ENCODE results near the gene SPRY4.
"Not testable (repeated sequence)": the region's sequence is repeated elsewhere in the genome, so short reads cannot be mapped to it uniquely, and the experiment has no call there.

Gene SPRY4

DNA sequence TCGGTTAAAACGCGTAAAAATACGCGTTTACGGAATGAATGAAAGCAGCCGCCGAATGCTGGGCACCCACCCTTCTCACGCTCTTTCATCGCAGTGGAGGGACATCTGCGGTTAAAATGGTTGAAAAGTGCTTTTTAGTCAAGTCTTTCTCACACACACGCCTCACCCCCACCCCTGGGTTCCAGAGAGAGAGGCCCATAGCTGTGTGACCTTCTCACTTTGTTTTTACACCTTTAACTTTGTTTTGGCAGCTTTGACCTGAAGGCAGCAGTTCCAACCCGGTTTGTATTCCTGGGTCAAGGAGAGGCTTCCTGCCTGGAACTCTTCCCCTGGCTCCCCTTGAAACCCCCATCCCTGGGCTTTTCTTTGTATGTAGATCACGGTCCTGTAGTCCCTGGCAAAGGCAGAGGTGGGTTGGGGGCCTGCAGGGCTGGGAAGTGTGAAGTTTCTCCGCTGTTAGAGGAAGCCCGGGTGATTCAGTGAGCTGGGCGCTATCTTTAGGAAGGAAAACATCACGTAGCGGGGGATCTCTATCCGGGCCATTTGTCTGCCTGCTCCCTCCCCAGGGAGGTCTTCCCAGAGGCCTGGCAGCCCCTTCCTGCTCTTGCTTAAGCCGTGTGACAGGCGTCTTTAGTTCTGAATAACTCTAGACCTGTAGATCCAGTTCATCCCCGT, 29.6 kb downstream of the SPRY4 start:
- no peak for DNase-seq (ENCODE audit: low read depth in 2 of 2)

DNA sequence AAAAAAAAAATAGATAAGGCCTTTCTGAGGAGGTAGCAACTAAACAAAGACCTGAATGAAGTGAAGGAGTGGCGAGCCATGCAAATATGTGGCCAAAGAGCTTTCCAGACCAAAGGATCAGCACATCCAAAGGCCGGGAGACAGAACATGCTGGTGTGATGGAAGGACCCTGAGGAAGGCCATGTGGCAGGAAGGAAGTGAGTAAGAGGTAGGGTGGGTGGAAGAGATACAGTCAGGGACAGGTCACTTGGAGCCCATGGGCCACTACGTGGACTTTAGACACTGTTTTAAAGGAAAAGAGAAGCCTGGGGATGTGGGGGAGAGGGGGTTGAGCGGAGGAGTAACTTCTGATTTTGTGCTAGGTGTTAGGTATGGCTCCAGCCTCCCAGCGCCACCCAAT, 31.3 kb downstream of the SPRY4 start:
- DNase-seq (ENCODE audit: low read depth in 2 of 2), result no peak

DNA sequence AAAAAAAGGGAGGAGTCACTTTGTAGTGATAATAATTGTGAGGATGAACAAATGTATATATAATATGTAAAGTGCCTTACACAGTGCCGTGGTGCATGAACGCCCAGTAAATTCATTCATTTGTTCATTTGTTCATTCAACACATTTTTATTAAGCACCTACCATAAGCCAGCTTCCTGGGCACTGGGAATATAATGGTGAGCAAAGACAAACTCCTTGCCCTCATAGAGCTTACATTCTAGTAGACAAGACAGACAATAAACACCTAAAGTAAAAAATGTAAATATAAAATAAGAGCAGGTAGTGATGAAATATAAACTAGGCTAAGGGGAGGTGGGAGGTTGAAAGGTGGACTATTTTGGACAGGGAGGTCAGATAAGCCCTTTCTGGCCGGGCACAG, 32.0 kb downstream of the SPRY4 start:
- no peak for DNase-seq (ENCODE audit: low read depth in 2 of 2)

DNA sequence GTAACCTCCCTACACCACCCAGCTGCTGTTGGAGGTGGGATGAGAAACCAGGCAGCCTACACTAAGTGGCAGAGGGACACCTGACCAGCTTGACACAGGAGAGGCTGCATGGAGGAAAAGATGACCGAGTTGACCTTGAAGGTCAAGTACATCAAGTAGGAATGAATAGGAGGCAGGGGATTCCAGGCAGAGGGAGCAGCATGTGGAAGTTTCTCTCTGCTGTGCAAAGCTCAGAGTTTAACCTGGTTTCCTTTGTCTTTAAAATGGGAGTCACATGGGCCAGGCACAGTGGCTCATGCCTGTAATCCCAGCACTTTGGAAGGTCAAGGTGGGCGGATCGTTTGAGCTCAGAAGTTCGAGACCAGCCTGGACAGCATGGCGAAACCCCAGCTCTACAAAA, 32.6 kb downstream of the SPRY4 start:
- DNase-seq (ENCODE audit: low read depth in 2 of 2), result no peak

DNA sequence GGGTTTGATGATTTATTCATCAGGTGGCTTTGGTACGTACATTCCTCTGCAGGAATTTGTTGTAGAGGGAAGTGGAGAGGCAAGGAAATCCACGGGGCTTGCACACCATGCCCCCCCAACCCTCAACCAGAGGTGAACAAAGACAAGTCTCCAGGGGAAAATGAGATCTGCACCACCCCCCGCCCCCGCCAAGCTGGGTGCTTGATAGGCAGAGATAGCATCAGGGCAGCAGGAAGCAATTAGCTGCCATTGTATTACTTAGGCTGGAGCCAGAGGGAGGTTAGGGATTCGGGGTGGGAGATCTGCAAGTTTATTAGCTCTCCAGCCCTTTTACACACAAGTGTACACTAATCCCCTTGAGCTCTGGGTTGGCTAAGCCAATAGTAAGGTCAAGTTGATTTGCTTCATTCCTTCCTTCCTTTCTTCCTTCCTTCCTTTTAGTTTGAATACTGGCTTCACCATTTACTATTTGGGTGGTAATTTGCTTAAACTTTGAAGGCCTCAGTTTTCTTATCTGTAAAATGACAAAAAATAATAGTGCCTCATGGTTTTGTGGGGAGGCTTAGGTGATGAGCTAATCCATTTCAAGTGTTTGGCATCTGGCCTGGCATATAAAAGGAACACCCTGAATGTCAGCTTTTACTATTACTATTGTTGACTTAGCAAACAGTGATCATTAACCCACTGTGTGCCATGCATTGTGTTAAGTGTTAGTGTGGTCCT, 34.1 kb downstream of the SPRY4 start:
- no peak for DNase-seq (ENCODE audit: low read depth in 2 of 2)

DNA sequence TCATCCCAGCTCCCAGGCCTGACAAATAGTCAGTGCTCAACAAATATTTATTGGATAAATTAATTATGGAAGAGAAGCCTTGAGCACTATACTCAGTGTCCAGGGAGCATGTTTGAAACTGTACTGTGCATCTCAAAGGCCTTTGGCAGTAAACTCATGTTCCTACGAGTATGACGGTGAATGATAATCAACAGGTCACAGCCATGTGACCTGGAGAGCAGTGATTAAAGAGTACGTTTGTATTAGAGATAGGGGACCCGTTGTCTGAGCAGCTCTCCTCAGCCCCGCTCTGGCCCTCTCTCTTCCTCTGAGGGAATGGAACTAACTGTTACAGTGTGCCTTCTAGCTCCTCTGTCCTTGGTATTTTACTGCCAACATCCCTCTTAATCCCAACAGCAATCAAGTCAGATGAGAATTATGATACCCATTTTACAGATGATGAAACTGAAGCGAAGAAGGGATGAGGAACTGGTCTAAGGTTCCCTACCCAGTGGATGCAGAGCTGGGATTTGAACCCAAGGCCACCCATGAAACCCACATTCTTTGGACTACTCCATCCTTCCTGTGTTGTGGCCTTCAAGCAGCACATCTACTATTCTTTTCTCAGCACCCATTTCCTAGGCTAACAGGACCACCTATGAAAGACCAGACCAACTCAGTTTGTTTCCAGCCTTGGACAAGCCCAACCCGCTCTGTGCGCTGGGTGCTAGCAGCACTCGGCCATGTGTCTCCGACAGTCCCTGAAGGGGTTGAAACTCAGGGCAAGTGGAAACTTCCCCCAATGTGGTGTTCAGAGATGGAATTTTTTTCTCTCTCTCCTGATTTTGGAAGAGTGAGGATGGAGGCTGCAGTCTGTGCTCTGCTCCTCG, 34.9 kb downstream of the SPRY4 start:
- DNase-seq (ENCODE audit: low read depth in 2 of 2), result no peak

DNA sequence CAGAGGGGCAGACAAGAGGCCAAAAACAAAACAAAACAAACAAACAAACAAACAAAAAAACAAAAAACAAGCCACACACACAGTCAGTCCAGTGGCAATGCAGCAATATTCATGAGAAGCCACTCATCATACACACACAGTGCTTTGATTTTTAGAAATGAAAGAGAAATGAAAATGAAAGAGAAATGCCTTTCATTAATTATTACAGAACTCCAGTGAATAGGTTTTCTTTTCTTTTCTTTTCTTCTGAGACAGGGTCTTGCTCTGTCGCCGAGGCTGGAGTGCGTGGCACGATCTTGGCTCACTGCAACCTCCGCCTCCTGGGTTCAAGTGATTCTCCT, 36.9 kb downstream of the SPRY4 start:
- DNase-seq (ENCODE audit: low read depth in 2 of 2), result no peak

DNA sequence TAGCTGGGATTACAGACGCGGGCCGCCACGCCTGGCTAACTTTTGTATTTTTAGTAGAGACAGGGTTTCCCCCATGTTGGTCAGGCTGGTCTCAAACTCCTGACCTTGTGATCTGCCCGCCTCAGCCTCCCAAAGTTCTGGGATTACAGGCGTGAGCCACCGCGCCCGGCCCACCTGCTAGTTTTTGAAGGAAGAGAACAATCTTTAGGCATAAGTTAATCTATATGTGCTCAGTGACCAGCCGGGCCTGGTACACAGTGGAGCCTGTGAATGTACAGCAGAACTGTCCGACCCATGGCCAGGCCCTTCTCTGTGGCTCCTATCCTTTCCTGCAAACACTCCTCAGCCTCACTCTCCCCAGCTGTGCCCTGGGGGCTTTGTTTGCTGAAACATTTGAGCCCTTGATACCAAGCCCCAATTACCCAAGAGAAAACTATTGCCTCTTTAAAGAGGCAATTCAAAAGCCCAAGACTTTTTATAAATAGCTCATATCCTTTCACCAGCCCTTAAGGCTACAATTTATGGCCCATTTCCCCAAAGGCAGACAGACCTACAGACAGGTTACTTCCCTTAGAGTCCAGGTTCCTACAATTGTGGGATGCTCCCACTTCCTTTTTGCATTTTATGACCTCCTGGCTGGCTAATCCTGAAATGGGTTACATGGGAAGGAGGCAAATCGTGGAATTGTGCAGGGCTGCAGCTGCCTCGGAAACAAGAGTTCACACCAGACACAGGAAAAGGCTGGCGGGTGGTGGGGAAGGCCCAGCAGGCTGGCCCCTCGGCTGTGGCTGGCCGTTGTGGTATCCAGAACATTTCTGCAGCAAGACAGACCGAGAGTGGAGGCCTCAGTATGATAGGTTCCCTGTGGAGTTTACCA, 37.5 kb downstream of the SPRY4 start:
- no peak for DNase-seq (ENCODE audit: low read depth in 2 of 2)

DNA sequence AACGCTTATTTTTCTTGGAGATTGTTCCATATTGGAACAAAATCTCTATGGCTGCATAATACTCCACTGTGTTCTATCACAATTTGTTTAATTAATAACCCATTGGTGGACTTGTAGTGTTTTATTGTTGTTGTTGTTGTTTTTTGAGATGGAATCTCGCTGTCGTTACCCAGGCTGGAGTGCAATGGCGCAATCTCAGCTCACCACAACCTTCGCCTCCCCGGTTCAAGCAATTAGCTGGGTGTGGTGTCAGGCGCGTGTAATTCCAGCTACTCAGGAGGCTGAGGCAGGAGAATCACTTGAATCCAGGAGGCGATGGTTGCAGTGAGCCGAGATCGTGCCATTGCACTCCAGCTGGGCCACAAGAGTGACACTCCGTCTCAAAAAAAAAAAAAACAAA, 38.7 kb downstream of the SPRY4 start:
- DNase-seq (ENCODE audit: low read depth in 2 of 2), result no peak

DNA sequence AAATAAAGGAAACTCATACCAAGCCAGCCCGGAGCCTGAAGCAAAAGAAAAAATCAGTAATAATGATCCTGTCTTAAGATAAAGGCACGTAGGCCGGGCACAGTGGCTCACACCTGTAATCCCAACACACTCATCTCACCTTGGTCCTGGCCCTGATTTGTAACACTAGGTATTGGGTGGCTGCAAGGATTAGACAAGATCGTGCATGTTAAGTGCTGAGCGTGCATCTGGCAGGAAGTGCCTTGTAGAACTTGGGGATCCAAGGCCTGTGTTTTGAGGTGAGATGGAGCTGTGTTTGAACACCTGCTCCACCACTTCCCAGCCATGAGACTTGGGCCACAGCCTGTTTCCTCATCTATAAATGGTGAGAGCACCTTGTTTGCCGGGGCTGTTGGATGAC, 41.5 kb downstream of the SPRY4 start:
- DNase-seq (ENCODE audit: low read depth in 2 of 2), result no peak

DNA sequence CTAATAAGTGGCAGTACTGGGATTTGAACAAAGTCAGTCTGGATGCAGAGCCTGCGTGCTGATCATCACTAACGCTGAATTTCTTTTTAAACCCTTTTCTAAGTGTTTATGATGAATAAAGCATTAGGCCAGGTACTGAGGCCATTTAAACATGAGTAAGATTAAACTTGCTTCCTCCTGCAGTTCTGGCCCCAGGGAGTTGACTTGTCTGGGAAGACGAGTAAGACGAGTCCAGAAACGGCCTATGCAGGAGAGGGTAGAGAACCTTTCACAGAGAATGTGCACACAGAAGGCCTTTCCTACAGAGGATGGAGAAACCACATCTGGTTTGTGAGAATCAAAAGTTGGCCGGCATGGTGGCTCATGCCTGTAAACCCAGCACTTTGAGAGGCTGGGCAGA, 42.9 kb downstream of the SPRY4 start:
- no peak for DNase-seq (ENCODE audit: low read depth in 2 of 2)

DNA sequence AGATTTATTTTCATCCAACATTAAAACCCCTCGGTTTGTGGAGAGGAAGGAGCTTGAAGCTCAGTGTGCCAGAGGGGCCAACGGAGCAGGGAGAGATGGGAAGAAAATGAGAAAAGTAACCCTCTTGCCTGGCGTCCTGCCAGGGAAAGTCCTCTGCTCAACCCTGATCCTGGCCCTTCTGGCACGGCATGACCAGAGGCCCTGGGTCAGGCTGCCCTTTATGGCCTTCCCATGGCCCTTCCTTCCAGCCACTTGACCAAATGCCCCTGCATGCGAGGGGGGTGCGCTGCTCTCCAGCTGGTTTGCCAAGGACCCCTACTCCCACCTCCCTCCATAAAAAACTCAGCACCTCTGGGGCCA, 43.8 kb downstream of the SPRY4 start:
- DNase-seq (ENCODE audit: low read depth in 2 of 2), result no peak

DNA sequence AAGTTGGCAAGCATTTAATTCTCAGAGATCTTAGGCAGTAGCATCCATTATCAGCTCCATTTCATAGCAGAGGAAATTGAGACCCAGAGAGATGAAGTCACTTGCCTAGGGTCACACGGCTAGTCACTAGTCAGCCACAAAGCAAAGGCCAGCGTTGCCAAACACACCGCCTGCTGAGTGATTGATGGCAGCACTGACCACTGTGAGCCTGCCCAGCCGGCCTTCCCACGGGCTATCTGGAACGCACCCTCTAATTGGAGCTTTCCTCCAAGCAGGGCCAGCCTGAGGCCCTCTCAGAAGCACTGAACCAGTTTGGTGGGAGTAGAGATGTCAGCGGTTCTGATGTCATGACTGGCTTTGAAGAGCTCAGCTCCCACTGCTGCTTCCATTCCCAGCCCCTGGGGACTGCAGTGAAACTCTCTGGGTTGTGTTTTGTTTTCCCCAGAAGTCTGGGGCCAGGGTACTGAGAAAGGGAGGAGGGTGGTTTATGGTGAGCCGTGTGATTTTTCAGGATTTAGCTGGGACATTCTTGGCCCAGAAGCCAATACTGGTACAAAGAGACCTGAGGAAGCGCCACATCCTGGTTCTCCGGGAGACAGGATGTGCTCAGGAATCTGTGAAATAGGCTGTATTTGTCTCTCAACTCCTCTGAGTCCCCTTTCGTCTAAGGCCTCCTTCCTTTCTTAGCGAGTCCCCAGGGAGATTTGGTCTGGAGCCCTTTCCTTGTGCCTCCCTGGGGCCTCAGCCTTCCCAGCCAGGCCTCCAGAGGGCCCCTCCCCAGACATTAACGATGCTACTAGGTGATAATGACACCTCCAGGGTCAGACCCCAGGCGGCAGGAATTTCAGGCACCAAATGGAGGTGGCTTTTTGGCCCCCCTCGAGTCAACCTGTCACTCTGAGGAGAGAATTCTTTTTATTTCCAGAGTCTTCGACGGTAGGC, 44.5 kb downstream of the SPRY4 start:
- DNase-seq (ENCODE audit: low read depth in 2 of 2), result no peak

DNA sequence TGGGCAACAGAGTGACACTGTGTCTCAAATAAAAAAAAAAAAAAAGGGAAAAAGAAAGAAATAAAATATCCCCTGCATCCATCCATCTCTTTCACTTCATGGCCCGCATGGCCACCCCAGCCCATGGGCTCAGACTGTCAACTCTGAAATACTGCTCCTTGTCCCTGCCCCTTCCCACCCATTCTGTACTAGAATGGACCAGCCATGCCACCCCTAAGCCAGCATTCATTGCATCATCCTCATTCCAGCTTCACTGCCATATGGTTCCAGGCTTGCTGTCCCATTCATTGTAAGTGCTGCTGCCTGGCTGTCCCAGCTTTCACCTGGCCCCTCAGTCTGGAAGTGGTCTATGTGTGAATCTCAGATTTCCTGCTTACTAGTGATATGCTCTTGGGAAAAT, 46.2 kb downstream of the SPRY4 start:
- no peak for DNase-seq (ENCODE audit: low read depth in 2 of 2)

DNA sequence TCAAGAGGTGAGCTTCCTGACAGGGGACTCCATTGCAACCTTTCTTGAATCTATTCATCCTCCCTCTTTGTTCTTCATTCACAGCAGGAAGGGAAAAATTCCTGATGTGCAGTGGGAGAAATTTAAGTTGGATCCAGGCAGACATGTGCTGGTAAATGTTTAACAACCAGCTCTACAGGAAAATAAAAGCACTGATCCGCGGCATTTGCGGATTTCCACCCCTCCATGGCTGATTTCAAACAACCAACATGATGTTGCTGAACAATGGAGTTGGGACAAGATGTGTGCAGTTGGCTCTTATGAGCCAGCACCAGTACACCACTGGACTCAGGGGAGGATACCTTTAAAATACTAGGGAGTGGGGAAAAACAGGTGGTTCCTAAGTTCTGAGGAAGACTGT, 47.0 kb downstream of the SPRY4 start:
- no peak for DNase-seq (ENCODE audit: low read depth in 2 of 2)

DNA sequence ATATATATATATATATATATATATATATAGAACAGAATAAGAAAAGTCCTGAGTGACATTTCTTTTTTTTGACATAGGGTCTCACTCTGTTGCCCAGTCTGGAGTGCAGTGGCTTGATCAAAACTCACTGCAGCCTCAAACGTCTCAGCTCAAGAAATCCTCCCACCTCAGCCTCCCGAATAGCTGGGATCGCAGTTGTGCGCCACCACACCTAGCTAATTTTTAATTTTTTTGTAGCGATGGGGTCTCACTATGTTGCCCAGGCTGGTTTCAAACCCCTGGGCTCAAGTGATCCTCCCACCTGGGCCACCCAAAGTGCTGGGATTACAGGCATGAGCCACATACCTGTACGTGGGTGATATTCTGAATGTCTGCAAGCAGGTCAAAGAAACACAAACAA, 48.3 kb downstream of the SPRY4 start:
- no peak for DNase-seq (ENCODE audit: low read depth in 2 of 2)

DNA sequence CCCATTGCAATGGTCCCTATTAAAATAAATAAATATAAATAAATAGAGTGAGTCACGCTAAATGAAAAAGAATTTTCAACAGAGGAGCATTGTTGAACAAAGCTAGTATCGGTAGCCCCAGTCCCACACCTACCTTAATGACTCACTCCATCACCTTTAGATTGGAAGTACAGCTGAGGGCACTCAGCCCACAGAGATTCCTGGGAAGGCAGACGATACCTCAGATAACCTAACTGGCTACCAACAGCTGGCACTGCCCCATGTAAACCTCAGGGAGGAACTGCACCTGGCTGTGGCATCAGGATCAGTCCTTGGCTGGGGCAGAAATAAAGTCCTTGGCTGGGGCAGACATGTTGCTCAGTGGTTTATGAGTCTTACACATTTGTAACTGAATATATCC, 49.3 kb downstream of the SPRY4 start:
- DNase-seq (ENCODE audit: low read depth in 2 of 2), result no peak

DNA sequence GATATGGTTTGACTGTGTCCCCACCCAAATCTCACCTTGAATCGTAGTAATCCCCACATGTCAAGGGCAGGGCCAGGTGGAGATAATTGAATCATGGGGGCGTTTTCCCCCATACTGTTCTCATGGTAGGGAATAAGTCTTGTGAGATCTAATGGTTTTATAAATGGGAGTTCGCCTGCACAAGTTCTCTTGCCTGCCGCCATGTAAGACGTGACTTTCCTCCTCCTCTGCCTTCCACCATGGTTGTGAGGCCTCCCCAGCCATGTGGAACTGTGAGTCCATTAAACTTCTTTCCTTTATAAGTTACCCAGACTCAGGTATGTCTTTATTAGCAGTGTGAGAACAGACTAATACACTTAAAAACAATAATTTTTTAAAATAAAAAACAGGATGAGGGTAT, 52.2 kb downstream of the SPRY4 start:
- DNase-seq (ENCODE audit: low read depth in 2 of 2), result not testable (repeated sequence)

DNA sequence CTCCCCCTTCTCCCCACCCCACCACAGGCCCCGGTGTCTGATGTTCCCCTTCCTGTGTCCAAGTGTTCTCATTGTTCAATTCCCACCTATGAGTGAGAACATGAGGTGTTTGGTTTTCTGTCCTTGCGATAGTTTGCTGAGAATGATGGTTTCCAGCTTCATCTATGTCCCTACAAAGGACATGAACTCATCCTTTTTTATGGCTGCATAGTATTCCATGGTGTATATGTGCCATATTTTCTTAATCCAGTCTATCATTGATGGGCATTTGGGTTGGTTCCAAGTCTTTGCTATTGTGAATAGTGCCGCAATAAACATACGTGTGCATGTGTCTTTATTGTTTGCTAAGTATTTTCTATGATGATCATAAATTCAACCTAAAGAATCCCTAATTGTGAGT, 60.7 kb downstream of the SPRY4 start:
- not testable (repeated sequence) for DNase-seq (ENCODE audit: low read depth in 2 of 2)

DNA sequence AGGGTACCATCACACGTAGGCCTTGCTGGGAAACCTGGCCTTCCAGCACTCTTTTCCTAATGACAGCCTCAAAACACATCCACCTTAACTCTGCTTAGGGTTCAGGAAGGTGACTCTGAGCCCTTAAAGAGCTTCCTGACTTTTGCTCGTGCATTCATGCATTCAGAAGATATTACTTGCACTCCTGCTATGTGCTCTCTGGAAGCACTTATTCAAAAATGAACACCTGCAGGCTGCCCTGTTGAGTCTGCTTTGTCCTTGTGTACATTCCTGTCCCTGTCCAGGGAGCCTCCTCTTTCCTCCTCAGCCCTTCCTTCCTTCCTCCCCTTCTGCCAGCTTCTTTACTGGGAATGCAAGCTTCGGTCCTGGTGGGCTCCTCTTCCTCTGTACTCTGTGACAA, 61.5 kb downstream of the SPRY4 start:
- no peak for DNase-seq (ENCODE audit: low read depth in 2 of 2)

DNA sequence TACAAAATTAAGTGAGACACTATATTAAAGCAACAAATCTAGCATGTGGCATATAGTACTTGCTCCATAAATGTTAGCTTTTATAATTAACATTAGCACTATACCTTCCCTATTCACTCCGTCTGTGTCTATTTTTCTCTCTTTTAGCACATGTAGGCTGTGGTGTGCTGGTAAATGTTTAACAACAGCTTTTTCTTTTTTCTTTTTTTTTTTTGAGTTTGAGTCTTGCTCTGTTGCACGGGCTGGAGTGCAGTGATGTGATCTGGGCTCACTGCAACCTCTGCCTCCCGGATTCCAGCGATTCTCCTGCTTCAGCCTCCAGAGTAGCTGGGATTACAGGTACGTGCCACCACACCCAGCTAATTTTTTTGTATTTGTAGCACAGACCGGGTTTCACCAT, 62.1 kb downstream of the SPRY4 start:
- no peak for DNase-seq (ENCODE audit: low read depth in 2 of 2)

Measured in stimulated activated CD8-positive, alpha-beta memory T cell treated with anti-CD3 and anti-CD28 coated beads, Interleukin-7, amount 100 ng/mL, for 1 hour (primary cell).